NCI-H2029 (cell line): ENCODE results near the gene SPINK8.
"Not testable (repeated sequence)": the region's sequence is repeated elsewhere in the genome, so short reads cannot be mapped to it uniquely, and the experiment has no call there.

Experiments
- DNase-seq: peaks from one replicate; lab custom pipeline; 2025; lab: John Stamatoyannopoulos, UW

The SPINK8 gene

DNA sequence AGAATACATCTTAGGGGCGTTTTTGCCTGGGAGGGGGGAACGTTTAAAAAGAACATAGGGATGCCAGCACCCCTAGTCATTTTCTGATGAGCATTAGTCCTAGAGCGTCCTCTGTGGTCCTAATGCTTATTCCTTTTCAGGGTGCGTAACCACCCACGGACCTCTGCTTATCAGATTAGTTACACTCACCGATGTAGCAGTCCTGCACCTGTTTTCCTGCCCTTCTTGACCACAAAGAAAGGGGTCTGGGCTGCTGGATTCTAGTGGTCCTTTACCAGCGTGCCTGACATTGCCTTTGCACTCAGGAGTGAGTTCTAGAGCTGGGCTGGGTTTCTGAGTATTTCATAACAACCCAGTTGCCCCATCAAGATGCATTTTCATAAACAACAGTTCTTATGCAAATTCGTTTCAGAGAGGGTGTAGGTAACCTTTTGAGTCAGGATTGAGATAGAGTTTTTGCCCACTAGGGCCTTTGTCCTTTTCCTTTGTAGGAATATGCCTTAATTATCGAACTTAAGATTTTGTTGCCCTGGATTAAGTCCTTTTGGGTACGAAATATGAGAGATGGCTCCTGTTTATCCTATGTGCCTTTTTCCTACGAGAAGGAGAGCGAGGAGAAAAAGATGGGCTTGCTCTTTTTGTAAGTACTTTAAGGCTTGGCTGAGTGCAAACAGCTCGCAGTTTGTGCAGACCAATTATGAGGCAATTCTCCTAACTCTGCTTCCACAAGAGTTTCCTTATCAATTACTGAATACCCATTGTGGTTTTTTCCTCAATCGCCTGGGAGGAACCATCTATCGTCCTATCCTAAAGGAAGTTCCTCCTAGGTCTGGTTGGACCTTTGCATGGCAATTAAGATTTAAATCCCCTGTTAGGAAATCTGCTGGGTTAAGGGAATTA lies at the start of gene SPINK8:
SPINK8 (minus strand) TSS at position 316 of the 900 bp plus-strand sequence. CDS start 5,320 bp downstream, outside the sequence.
- DNase-seq = not testable (repeated sequence)

DNA sequence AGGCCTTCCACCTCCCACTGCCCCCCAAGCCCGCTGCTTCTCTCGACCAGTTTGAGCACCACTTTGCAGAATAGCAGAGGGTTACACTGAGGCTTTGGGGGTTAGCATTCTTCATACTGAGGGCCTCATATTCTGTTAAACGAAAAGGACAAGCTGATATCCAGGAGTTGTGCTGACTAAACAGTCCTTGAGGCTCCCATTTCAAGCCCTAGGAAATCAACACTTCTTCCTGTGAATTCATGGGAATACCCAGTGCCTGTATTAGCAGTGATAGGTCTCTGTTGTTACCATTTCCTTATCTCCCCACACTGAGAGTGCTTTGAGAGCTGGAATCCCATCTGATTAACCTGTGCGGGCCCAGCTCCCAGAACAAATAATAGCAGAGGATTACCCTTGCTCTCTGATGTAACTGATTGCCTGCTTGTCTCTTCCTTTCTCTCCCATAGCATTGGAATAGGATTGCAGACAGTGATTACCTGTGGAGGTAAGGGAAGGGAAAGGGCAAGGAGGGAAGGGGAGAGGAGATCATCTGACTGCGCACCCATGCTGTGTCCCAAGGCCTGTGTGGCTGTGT lies 39.5 kb upstream of the SPINK8 start:
- DNase-seq = no peak

DNA sequence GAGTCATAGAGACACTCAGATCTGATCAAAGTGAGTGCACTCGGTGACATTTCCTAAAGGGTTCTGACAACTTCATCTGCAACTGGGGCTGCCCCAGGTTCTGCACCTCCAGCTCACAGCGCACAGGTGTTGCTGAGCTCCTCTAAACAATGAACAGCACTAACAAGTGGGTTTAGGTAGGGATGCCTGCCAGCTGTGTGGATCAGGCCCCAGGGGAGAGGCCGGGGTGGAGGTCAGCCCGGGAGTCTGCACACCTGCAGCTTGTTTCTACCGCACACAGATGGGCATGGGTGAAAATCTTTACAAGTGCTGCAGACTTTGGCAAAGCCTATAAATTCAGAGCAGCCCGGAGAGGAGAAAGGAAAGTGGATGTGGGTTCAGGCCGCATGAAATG lies 38.9 kb upstream of the SPINK8 start:
- DNase-seq = no peak

DNA sequence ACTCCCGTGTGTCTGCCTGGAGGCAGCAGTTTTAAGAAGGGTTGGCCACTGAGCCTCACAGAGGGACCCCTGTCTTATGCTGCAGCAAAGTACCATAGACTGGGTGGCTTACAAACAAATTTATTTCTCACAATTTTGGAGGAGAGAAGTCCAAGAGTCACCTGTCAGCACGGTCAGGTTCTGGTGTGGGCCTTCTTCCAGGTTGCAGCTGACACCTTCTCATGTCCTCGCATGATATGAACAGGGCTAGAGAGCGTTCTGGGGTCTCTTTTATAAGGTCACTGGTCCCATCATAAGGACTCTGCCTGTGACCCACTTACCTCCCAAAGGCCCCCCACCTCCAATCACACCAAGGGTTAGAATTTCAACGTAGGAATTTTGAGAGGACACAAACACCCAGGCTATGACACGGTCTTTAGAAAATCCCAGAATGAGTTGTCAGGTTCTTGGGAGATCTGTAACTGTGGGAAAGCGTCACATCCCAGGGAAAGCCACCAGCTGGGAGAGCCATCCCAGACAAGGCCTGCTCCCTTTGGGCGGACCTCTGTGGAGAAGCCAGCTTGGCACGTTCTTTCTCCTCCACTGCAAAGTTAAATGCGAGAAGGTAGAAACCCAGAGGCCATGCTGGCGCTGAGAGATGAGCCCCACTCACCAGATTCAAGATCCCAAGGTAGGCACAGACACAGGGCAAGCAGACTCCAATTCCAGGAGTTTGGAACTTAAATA lies 38.4 kb upstream of the SPINK8 start, which contains the start of gene FBXW12:
FBXW12 (plus strand) TSS at position 569 of the 726 bp plus-strand sequence. CDS start 549 bp downstream, outside the sequence.
- DNase-seq = no peak

DNA sequence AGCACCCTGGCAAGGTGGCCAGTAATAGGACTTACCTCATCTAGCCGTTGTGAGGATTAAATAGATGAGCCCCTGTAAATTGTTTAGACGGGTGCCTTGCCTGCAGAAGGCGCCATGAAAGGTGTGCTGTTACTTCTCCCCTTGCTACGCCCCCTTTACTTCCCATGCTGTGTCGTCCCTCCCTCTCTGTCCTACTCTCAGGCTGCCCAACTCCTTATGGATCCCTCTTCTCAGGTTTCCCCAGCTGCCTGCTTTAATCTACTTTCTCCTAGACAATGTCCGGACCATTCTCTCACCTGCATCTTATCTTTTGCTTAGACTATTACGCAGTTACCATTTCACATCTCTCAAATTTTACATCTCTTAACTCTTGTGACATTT lies 36.9 kb upstream of the SPINK8 start:
- DNase-seq = no peak

DNA sequence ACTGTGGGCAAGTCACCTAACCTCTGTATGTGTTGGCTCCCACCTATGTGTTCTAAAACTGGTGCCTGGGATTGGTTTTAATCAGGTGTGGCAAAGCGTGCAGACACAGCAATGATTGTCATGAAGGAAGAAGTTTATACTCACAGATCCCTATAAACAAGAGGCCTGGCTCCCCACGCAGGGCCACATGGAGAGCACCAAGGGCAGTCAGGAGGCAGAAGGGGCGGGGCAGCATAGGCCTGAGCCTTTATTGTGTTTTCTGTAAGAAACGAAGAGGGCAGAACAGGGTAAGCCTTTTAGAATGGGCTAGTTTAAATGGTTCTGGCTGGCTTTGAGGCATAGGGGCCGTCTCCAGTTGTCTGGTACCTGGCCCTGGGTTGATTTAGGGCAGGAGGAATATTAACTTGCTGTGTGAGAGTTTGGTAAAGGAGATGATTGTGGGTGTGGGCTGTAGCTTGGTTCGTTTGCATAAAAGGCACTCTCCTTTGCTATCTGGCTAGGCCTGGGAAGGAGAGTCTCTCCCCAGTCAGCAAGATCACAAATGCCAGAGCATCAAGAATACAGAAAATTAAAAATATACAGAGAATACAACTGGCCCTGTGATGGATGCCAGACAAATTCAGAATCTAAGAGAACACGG lies 36.4 kb upstream of the SPINK8 start:
- DNase-seq = no peak

DNA sequence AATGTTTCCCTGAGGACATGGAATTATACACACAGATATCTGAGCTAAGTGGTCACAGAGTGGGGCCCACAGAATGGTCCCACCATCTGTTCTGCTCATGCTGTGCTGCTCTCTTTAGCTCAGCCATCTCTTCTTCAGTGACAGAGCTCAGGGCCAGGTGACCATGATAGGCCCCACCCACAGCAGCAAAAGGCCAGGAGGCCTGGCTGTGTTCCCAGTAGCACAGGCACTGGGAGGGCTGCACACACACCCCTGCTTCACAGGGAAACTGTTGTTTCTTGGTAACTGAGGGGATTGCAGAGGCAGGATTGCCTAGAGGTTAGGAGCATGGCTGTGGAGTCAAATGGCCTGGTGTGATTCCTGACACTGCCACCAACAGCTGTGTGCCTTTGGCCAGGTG lies 33.7 kb upstream of the SPINK8 start:
- peak; percentile 20 for DNase-seq

DNA sequence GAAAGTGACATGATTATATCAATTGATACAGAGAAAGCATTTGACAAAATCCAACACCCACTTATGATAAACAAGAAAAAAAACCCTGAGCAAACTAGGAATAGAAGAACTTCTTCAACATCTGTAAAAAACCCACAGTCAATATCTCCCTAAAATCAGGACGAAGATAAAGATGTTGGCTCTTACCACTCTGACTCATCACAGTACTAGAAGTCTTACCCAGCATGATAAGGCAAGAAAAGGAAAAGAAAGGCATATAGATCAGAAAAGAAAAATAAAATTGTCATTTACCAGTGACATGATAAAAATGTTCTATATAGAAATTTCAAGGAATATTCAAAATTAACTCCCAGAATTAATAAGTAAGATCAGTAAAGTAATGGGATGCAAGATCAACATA lies 31.4 kb upstream of the SPINK8 start:
- DNase-seq = no peak

DNA sequence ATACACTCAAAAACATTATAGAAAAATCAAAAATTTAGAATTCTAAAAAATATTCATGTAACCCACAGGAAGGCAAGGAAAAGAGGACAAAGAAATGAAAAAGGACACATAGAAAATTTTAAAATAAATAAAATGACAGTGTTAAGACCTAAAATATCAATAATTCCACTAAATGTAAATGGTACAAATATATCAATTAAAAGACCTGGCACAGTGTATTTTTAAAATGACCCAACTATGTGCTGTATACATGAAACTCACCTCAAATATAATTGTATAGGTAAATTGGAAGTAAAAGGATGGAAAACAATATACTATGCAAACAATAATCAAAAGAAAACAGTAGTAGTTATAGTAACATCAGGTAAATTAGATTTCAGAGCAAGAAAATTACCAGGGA lies 28.5 kb upstream of the SPINK8 start:
- no peak for DNase-seq

DNA sequence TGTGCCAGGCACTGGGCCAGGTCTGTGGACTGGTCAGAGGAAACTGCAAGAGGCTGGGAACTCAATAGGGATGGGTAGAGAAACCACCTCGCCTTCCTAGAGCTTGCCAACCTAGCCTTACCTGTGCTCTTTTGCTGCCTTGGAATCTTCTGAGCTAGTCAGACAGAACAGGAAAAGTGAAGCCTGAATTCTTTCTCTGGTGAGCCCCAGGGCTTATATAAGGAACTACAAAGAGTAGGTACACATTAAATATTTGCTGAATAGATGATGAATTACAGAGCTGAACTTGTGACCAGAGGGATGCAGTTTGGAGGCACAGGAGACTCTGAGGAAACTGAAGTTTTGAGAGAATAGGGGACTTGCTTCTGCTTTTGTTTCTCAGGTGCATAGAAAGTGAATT lies 23.0 kb upstream of the SPINK8 start:
- DNase-seq = no peak

DNA sequence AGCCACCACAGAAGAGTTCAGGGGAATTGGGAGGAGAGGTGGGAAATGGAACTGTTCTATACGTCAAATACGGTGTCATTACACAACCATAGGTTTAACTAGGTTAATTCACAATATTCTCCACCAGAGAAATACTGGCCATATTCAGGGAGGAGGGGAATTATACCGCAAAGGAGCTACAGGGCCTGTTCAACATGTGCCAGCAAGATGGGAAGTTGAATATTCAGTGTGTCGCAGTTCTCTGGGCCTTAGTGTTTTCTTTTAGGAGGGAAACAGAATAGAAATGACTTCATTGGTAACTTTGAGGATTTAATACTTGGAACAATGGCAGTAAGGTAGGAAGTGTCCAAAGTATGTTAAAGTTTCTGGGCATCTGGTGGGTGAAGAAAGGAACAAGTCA lies 20.5 kb upstream of the SPINK8 start:
- DNase-seq = no peak

DNA sequence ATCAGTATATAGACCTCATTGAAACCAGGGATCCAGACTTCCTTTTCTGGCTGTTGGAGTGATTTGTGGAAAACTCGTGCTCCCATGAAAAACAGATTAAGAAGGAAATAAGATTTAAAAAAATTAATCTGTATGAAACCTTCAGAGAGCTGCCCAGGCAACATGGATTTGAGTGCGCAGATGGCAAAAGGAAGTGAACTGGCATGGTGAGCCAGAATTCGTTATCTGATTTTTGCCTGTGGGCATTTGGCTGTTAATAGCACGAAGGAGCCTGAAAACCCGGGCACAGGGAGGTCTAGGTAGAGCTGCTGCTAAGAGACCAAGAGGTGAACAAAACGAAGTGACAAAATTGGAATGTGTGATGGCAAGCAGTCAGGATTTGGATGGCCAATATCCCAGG lies 19.1 kb upstream of the SPINK8 start:
- DNase-seq = no peak

DNA sequence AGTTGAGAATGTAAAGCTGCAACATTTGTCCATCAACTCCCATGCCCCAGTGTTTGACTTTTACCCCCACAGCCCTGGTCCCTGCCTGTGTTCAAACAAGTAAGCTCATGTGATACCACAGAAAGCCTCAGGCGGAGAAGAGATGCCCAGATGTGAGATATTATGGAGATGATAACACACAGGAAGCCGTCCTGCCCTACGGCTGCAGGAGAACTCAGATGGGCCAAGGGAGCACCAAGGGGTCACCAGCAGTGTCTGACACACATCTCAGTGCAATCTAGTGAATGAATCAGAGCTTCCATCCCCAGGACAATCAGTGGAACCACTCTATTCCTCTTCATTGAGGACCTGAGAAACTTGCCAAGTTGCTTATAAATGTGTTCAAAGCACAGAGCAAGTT lies 14.0 kb upstream of the SPINK8 start:
- no peak for DNase-seq

DNA sequence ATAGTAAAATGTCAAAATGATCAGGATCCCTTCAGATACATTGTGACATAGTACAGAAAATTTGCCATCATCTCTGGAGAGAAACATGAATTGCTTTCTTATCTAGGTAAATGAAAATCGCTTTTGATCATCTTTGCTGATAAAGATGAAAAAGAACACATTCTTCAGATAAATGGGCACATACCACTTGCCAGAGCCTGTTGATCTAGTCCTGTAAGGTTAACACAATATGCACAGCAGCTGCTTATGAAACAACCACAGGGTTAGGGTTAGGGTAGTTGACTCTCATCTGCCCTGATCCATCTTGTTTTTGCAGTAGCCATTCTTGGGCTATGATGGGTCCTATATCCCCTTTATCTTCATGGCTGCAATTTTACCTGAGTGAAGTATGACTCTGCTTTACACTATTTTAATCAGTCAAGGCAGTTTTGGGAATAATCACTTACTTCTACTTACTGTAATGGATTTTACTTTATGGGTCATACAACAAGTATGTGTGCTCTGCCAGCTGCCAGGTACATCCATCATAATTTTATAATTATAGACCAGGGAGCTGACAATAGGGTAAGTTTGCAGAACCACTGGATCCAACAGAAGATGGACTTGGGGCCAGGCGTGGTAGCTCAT lies 12.6 kb upstream of the SPINK8 start:
- DNase-seq = no peak

DNA sequence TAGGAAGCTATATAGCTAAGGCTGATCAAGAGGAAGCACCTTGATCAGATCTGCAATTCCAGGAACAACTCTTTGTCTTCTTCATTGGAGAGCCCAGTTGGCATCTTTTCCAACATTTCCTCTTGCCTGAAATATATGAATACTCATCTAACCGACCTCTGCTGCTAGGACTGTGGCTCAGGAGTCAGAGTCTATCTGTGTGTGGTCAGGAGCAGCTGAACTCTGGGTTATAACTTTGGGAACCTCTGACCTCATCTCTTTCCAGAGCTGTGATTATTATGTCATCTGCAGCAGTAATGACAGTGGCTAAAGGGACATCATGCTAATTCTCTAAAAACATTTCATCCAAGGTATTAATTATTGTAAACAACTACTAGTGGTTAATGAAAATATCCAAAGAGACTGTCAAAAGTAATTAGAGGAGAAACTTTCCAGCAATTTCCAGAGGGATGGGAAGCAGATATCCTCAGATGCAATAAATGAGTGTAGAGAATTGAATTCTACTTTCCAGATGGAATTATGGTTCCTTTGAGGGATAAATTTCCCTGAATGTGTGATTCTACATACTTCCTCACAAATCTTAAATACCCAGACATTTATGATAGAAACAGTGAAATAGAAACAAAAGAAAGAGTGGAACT lies 11.5 kb upstream of the SPINK8 start:
- no peak for DNase-seq

DNA sequence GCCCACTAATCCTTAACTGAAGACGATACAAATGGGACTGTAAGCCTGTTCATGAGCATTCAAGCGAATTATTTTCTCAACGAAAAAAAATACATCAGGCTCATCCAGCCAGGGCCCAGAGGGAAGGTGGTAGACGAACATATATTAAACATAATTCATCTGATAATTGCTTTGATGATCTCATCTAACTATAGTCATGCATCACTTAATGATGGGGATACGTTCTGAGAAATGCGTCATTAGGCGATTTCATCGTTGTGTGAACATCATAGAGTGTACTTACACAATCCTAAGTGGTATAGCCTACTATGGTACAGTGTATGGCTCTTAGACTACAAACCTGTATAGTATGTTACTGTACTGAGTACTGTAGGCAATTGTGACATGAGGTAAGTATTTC lies 10.0 kb upstream of the SPINK8 start:
- DNase-seq = no peak

DNA sequence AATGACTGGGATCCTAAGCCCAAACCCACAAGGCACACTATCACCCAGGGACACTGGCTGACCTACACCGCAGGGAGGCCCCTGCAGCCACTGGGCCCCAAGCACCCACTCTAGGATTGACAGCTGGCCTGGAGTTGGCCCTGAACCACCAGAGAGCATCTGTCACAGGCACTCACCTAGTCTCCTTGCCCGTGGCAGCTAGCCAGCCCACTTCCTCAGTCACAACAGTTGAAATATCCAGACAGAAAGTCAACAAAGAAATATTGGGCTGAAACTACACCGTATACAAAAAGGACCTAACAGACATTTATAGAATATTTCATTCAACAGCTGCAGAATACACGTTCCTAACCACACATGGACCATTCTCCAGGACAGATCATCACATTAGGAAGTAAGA lies 5.2 kb upstream of the SPINK8 start:
- DNase-seq = no peak

DNA sequence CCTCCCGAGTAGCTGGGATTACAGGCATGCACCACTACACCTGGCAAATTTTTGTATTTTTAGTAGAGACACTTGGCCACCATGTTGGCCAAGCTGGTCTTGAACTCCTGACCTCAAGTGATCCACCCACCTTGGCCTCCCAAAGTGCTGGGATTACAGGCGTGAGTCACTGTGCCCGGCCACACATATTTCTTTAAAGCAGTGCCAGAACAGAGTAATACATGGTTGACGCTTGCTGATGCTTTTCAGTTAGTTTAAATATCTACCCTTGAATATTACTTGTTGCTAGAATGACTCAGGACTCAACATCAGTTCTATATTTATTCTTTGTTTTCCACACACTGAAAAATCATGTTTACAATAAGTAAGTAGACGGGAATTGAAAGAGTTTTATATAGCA lies 4.1 kb upstream of the SPINK8 start:
- DNase-seq = not testable (repeated sequence)

DNA sequence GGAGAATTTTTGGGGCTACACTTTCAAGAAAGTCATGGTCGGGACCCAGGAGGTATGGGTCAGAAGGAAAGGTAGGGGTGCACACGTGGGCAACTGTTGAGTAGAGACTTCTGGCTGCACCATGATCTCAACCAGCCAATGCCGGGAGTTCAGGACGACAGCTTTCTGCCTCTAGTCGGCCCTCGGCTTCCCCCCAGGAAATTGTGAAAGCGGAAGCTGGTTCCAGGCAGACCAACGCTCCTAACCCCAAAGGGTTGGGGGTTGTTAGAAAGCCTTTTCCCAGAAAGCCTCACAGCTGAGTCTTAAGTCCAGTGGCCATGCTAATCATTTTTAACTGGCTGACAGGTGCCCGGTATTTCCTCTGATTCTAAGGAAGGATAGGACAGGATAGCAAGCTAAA lies 1.8 kb upstream of the SPINK8 start:
- DNase-seq = not testable (repeated sequence)

DNA sequence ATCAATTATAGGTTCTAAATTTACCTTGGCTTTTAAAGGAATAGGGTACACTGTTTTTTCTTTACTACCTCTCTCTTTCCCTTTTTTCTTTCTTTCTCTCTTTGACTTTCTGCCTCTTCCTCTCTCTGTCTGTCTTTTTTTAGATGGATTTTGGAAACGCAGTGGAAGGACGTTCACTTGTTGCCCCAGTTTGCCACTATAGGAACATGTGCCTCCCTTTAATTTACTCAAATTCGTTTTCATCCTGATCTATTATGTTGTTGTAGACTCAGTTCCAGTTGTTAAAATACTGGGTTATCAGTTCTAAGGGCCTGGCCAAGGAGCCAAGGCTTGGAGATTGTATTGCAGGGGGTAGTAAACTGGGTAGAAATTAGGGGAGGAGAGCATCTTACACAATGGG lies 1.1 kb upstream of the SPINK8 start:
- DNase-seq = no peak

DNA sequence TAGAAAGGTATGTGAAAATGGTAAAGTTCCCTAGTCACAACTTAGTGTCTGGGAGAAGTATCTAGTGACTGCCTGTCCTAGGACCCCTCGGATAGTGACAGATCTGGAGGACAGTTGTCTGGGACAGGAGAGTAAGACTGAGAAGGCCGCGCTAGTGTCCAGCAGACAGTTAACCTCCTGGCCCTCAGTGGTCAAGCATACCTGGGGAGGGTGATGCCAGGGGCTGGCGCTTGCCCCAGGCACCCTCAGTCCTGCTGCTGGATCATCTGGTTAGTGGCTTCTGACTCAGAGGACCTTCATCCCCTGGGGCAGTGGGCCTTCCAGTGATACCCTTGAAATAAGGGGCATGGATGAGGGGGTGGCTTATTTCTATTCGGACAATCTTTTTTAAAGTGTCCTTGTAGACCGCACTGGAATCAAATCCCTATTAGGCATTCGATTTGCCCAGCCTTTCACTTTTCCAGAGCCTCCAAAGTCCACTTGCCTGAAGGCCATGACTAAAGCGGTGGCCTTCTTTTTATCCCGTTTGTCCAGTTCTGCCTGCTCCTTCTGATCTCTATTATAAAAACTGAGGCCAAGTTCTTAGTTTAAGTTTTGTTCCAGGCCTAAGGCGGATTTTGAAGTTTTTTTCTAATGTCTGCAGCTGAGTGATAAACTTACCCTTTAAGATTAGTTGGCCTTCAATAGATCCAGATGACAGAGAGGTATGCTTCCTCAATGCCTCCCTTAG lies 1.6 kb downstream of the SPINK8 start:
- DNase-seq = not testable (repeated sequence)
